Liver (tissue), 2 donors: ENCODE data around the gene OCA2.

ENCODE experiments used
- CTCF ChIP-seq: fragments of 150-350 bp; IDR thresholded peaks from 2 replicates; pipeline ENCODE4 v1.5.1; 2017; ENCODE audit warnings: improper control_type of control experiment, low read depth, low read length; ENCODE audit not compliant: missing input control
- MAX ChIP-seq: IDR thresholded peaks from 2 replicates; pipeline ENCODE4 v1.6.1; 2016; ENCODE audit warnings: antibody characterized with exemption
- TF ChIP-seq, protein P1 (sequence below): IDR thresholded peaks from 2 replicates; pipeline ENCODE4 v1.6.1; 2016; ENCODE audit warnings: antibody characterized with exemption
- donor health status: healthy.

- no peak for TF ChIP-seq CTCF
- TF ChIP-seq, protein P1, sequence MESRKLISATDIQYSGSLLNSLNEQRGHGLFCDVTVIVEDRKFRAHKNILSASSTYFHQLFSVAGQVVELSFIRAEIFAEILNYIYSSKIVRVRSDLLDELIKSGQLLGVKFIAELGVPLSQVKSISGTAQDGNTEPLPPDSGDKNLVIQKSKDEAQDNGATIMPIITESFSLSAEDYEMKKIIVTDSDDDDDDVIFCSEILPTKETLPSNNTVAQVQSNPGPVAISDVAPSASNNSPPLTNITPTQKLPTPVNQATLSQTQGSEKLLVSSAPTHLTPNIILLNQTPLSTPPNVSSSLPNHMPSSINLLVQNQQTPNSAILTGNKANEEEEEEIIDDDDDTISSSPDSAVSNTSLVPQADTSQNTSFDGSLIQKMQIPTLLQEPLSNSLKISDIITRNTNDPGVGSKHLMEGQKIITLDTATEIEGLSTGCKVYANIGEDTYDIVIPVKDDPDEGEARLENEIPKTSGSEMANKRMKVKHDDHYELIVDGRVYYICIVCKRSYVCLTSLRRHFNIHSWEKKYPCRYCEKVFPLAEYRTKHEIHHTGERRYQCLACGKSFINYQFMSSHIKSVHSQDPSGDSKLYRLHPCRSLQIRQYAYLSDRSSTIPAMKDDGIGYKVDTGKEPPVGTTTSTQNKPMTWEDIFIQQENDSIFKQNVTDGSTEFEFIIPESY, result no peak
- TF ChIP-seq MAX, result no peak
Measured at GRCh38 chr15:28027714-28028076, 71.4 kb downstream of the OCA2 start.
